HCT116 (cell line): ENCODE results near the gene VCAM1. TPM values are rescaled to one million over a fixed set of nuclear protein-coding genes. Genes with fewer than 3 reads are reported as not detected.

Source experiments
- ATAC-seq: fragments of 200-7000 bp; cut with Tn5 transposase; 2 replicates; pipeline ENCODE4 v1.9.1; 2020; ENCODE audit warnings: mild to moderate bottlenecking, moderate library complexity
- BruUV-seq: library from RNA; stranded (reverse); fragments of 400-500 nt; replicated peaks from 2 replicates; lab custom pipeline; 2021; lab: Mats Ljungman, UMichigan
- CTCF ChIA-PET: fragments of 300-600 bp; sonication (Branson Sonifier 250); formaldehyde crosslinking; loops from one replicate; lab custom pipeline; 2021; ENCODE audit warnings: antibody characterized with exemption; lab: Charles Lee
- POLR2A ChIA-PET: fragments of 300-600, 350-600 bp; sonication (Branson Sonifier 250); formaldehyde crosslinking; loops from one replicate; lab custom pipeline; 2021; ENCODE audit warnings: antibody characterized with exemption; lab: Charles Lee
- RAD21 ChIA-PET, 2 experiments: fragments of 300-600 bp; sonication (Branson Sonifier 250); formaldehyde crosslinking; loops; one replicate each; lab custom pipeline; 2023; ENCODE audit warnings: low total read pairs in 2 of 2; ENCODE audit not compliant: uncharacterized antibody in 2 of 2, unreplicated experiment in 2 of 2, low non-redundant PET in 1 of 2; lab: Charles Lee
- DNase-seq: peaks from one replicate; pipeline ENCODE4 v3.0.0-alpha.2; 2010; ENCODE audit warnings: low read depth, low spot score
- H2AFZ ChIP-seq: fragments of 200-600 bp; shearing (Covaris generic), sonication (generic); 2 replicates; pipeline ENCODE4 v1.6.1; 2017; ENCODE audit warnings: low read depth, mixed run types, mixed read lengths, antibody characterized with exemption, low read length; ENCODE audit not compliant: poor library complexity, severe bottlenecking
- H3K27ac ChIP-seq: 2 replicates; pipeline ENCODE4 v1.5.1; 2012; ENCODE audit warnings: low read depth, low read length
- H3K27me3 ChIP-seq: fragments of 200-600 bp; sonication (generic); 2 replicates; pipeline ENCODE4 v1.6.1; 2016; ENCODE audit warnings: mixed run types, low read length, mixed read lengths; ENCODE audit not compliant: insufficient read depth
- H3K36me3 ChIP-seq, 2 experiments: fragments of 200-500 bp in 1 of 2; fragments of 200-600 bp in 1 of 2; sonication (Bioruptor generic) in 1 of 2; sonication (generic) in 1 of 2; 2 replicates each; pipeline versions ENCODE4 v1.5.1 to v1.6.1; 2014 to 2016; ENCODE audit warnings: low read length in 2 of 2, inconsistent platforms in 1 of 2, mixed read lengths in 1 of 2, mixed run types in 1 of 2; ENCODE audit not compliant: insufficient read depth in 2 of 2, control insufficient read depth in 1 of 2
- H3K4me1 ChIP-seq, 2 experiments: fragments of 200-600 bp in 1 of 2; sonication (generic) in 1 of 2; 2 replicates each; pipeline versions ENCODE4 v1.5.1 to v1.6.1; 2012 to 2017; ENCODE audit warnings: low read length in 2 of 2, inconsistent platforms in 1 of 2, mild to moderate bottlenecking in 1 of 2, mixed read lengths in 1 of 2, mixed run types in 1 of 2, moderate library complexity in 1 of 2; ENCODE audit not compliant: insufficient read depth in 2 of 2, control insufficient read depth in 1 of 2
- H3K4me2 ChIP-seq: fragments of 200-600 bp; sonication (generic); 2 replicates; pipeline ENCODE4 v1.6.1; 2017; ENCODE audit warnings: mixed run types, low read length, mixed read lengths
- H3K4me3 ChIP-seq, 2 experiments: fragments of 200-600 bp in 1 of 2; sonication (generic) in 1 of 2; replicated peaks in 1 of 2; 2 replicates each; pipeline ENCODE4 v1.5.1; 2011 to 2016; ENCODE audit warnings: low read length in 2 of 2, control low read depth in 1 of 2, low read depth in 1 of 2, mild to moderate bottlenecking in 1 of 2, mixed read lengths in 1 of 2, mixed run types in 1 of 2
- H3K79me2 ChIP-seq: fragments of 200-600 bp; sonication (generic); 2 replicates; pipeline ENCODE4 v1.6.1; 2017; ENCODE audit warnings: mild to moderate bottlenecking, mixed run types, low read length, moderate library complexity, mixed read lengths; ENCODE audit not compliant: insufficient read depth
- H3K9ac ChIP-seq: fragments of 200-600 bp; sonication (generic); 2 replicates; pipeline ENCODE4 v1.6.1; 2016; ENCODE audit warnings: low read length, mixed read lengths
- H3K9me2 ChIP-seq: fragments of 200-600 bp; sonication (generic), shearing (Covaris generic); 2 replicates; pipeline ENCODE4 v1.6.1; 2017; ENCODE audit warnings: mixed run types, mild to moderate bottlenecking, moderate library complexity; ENCODE audit not compliant: insufficient read depth
- H3K9me3 ChIP-seq, 2 experiments: fragments of 200-500 bp in 1 of 2; fragments of 200-600 bp in 1 of 2; sonication (Bioruptor generic) in 1 of 2; sonication (generic) in 1 of 2; 2 replicates each; pipeline ENCODE4 v1.6.1; 2014 to 2017; ENCODE audit warnings: low read length in 2 of 2, mixed read lengths in 2 of 2, inconsistent platforms in 1 of 2, low read depth in 1 of 2, mild to moderate bottlenecking in 1 of 2, mixed run types in 1 of 2, moderate library complexity in 1 of 2; ENCODE audit not compliant: control insufficient read depth in 1 of 2, insufficient read depth in 1 of 2
- H4K20me1 ChIP-seq: fragments of 200-600 bp; sonication (generic), shearing (Covaris generic); 2 replicates; pipeline ENCODE4 v1.6.1; 2017; ENCODE audit warnings: mixed run types, mild to moderate bottlenecking, moderate library complexity; ENCODE audit not compliant: insufficient read depth
- ELF1 ChIP-seq: IDR thresholded peaks from 2 replicates; pipeline ENCODE4 v1.6.1; 2012; ENCODE audit warnings: low read depth, borderline replicate concordance
- EZH2 ChIP-seq: fragments of 200-600 bp; sonication (generic); IDR thresholded peaks from 2 replicates; pipeline ENCODE4 v1.6.1; 2017; ENCODE audit warnings: antibody characterized with exemption, mixed run types
- JUND ChIP-seq: IDR thresholded peaks from 2 replicates; pipeline ENCODE4 v1.6.1; 2012
- POLR2A ChIP-seq: IDR thresholded peaks from 2 replicates; pipeline ENCODE4 v1.7.0; 2011; ENCODE audit warnings: borderline replicate concordance; ENCODE audit not compliant: insufficient read depth, insufficient read length; ENCODE audit errors: extremely low read depth
- REST ChIP-seq: IDR thresholded peaks from 2 replicates; pipeline ENCODE4 v1.6.1; 2012; ENCODE audit warnings: low read depth
- ZBTB33 ChIP-seq: IDR thresholded peaks from 2 replicates; pipeline ENCODE4 v1.6.1; 2011; ENCODE audit warnings: mild to moderate bottlenecking, low read length, moderate library complexity; ENCODE audit not compliant: insufficient replicate concordance; ENCODE audit errors: extremely low read depth
- ZNF274 ChIP-seq: fragments of 200-500 bp; sonication (Bioruptor generic); IDR thresholded peaks from 2 replicates; pipeline ENCODE4 v1.6.1; 2014; ENCODE audit warnings: mild to moderate bottlenecking, low read depth, low read length, inconsistent platforms
- intact Hi-C: fragments of 100-400 bp; cut with micrococcal nuclease; formaldehyde crosslinking; loops from 2 replicates; pipeline ENCODE4 v1.10.0; 2022
- total RNA-seq: library from RNA; stranded (reverse); gene quantifications from one replicate; pipeline ENCODE4 v1.2.1, GENCODE V29; 2021; ENCODE audit not compliant: unreplicated experiment

Gene VCAM1
- total RNA-seq, 1 experiment from 2014 or later: 0.17 TPM

DNA sequence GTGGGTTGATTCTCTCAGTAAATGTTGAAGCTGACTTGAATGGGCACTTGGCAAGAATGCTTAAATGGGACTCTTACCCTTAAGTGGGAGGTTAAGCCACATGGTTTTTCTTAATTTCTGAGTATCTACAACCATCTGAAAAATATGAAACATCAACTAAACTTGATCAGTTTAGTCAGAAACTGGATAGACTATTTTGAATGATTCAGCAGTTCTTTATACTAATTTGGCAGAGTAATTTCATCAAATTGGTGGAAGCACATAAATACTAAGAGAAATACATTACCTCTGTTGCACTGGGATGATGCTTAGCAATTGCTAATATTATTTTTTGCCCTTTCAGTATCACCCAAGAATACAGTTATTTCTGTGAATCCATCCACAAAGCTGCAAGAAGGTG is 4.7 kb downstream of the VCAM1 start:
- Histone ChIP-seq H2AFZ (no peak overlapping the region), H3K9me2 (no peaks in the 10 kb centered on the region), H3K9ac (no peak overlapping the region), H3K4me3 (no peak overlapping the region), H3K9me3 (no peaks in the 10 kb centered on the region), H3K4me2 (no peak overlapping the region), H4K20me1 (no peaks in the 10 kb centered on the region), H3K4me1 (no peaks in the 10 kb centered on the region), H3K27ac (no peak overlapping the region), H3K79me2 (no peaks in the 10 kb centered on the region), H3K36me3 (no peaks in the 10 kb centered on the region)
- DNase-seq (no peak), ATAC-seq (no peak)
- ChIA-PET POLR2A (no interaction called here), CTCF (no interaction called here), RAD21 (no interaction called here)
- BruUV-seq: no TSS peak
- intact Hi-C loops: no loop called here
- TF ChIP-seq ELF1 (no peak), JUND (no peak), EZH2 (no peak)
- TF ChIP-seq, all 23 proteins: peak for 0
- H3K27me3 ChIP-seq: no peaks in the 10 kb centered on the region

DNA sequence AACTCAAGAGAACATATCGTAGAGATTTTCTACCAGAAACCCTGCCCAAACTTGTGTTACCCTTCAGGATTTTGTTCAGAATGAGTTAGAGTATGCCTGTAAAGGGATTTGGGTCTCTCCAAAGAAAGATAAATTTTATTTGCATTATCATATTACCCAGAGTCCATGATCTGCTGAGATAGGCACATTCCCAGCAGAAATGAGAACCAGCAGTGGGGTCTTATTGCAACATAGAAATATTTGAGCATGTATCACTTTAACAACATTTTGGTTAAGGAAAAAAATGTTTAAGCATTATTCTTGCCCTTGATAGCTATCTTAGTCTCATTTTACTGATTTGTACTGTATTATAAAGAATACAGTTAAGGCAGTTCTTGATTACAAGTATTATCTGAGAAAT is 10.6 kb downstream of the VCAM1 start:
- no peak for ATAC-seq
- ChIA-PET RAD21 (no interaction called here), CTCF (no interaction called here), POLR2A (no interaction called here)
- TF ChIP-seq ZBTB33: no peak
- no peak for TF ChIP-seq POLR2A
- TF ChIP-seq ZNF274: no peak
- no peak for TF ChIP-seq REST
- no peaks in the 10 kb centered on the region for H3K4me1 ChIP-seq
- H3K27me3 ChIP-seq: no peaks in the 10 kb centered on the region
- H2AFZ ChIP-seq: no peak overlapping the region
- no peak overlapping the region for H3K4me2 ChIP-seq
- no peaks in the 10 kb centered on the region for H3K36me3 ChIP-seq
- H3K79me2 ChIP-seq: no peaks in the 10 kb centered on the region
- H3K4me3 ChIP-seq: no peak overlapping the region
- no peaks in the 10 kb centered on the region for H3K9me3 ChIP-seq
- H4K20me1 ChIP-seq: no peaks in the 10 kb centered on the region
- intact Hi-C loops: no loop called here
- DNase-seq: no peak
- no peak overlapping the region for H3K9ac ChIP-seq
- no peak overlapping the region for H3K27ac ChIP-seq
- no peaks in the 10 kb centered on the region for H3K9me2 ChIP-seq
- no TSS peak for BruUV-seq
